Measurements from ENCODE around the gene FAM118A. TPM values are rescaled to one million over a fixed set of nuclear protein-coding genes. Genes with fewer than 3 reads are reported as not detected.

Gene FAM118A
- total and polyA plus RNA-seq, 9 of the 15 experiments (the other 6 are each of a cell fraction or from before 2014, with no cell fraction given), result 17.0 to 223 (median 59.4) TPM

DNA sequence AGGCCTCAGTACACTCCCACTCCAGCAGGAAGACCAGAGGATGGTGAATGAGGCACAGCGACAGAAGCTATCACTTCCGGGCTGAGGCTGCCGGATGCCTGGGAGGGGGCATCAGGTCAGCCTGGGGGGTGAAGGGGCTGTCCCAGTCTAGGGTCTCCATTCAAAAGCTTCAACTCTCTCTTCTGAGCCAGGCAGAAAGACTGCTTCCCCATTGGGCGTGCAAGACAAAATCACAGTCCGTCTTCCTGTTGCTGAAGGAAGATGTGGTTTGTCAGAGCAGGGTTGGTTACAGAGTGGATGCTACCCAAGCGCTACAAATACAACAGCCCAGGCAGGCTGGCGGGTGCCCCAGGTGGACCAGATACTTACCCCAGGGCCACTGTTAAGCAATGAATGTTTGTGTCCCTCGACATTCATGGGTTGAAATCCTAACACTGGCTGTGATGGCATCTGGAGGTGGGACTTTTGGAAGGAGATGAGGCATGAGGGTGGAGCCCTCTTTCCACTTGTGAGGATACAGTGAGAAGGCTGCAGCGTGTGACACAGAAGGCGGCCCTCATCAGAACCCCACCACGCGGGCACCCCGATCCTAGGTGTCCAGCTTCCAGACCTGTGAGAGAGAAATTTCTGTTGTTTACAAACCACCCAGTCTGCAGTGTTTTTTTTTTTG lies 13.0 kb upstream of the FAM118A start (continued):
- TF ChIP-seq, protein P1, sequence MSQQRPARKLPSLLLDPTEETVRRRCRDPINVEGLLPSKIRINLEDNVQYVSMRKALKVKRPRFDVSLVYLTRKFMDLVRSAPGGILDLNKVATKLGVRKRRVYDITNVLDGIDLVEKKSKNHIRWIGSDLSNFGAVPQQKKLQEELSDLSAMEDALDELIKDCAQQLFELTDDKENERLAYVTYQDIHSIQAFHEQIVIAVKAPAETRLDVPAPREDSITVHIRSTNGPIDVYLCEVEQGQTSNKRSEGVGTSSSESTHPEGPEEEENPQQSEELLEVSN (IDR thresholded peaks at IDR 0.05; ENCODE audit: borderline replicate concordance in 1 of 2, extremely low read depth in 1 of 2, insufficient read depth in 1 of 2, insufficient read length in 1 of 2, low read depth in 1 of 2, low read length in 1 of 2, poor library complexity in 1 of 2, severe bottlenecking in 1 of 2), result no peak
- no peak for TF ChIP-seq HDAC2 (IDR thresholded peaks at IDR 0.05)

DNA sequence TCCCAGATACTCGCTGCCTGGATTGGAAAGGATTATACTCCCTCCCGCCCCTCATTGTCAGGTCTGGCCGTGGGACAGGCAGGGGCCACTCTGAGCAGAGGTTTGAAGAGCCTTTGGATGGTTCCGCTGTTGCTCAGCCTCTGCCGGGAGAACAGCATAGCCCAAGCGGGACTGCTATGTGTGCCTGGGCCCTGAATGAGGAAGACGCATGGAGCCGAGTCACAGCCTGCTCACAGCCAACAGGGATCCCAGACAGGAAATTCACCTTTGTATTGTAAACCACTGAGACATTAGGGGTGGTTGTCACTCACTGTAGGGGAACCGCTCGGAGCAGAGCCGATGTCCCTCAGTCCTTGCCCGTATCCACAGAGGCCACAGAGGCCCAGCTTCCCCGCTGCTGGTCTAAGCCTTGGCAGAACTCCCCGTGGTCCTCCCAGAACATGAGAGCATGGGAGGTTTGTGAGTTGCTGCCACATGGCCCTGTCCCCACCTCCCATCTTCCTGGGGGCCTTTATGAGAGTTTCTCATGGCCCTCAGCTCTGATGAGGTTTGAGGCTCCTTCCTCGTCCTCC lies 10.7 kb upstream of the FAM118A start:
- no peaks in the 10 kb centered on the region for H3K9me3 ChIP-seq (replicated peaks; ENCODE audit: control insufficient read depth, insufficient read depth, low read depth, low read length)
- no peak for FAIRE-seq
- H3K27me3 ChIP-seq (ENCODE audit: control insufficient read depth in 2 of 2, insufficient read depth in 2 of 2, low read length in 2 of 2), result no peaks in the 10 kb centered on the region
- ATAC-seq, result no peak; the same call in 2 of the 3 replicates
- no peaks in the 10 kb centered on the region for H4K20me1 ChIP-seq (replicated peaks; ENCODE audit: control insufficient read depth, insufficient read depth, low read length)
- H3K4me3 ChIP-seq, result no peak overlapping the region
- H3K27ac ChIP-seq (ENCODE audit: extremely low read depth, low read depth, low read length), result no peak overlapping the region
- no peaks in the 10 kb centered on the region; a peak in 2 of 5 replicates for H3K4me1 ChIP-seq (replicated peaks in 1 of 2; ENCODE audit: control insufficient read depth in 2 of 2, insufficient read depth in 2 of 2, low read length in 2 of 2)
- in situ Hi-C loops (cut with MboI) (no loop called here), intact Hi-C loops (cut with micrococcal nuclease) (no loop called here)
- WGBS (ENCODE audit: insufficient coverage, low coverage, missing lambda C conversion rate), result 44% methylated on average over 15 of the region's 15 CpGs
- POLR2A ChIA-PET, result interaction anchor here (0.7 kb wide), 1 partner anchor 15 kb away, joined by 3 read pairs; no protein-coding TSS in a partner anchor
- H3K9ac ChIP-seq (ENCODE audit: insufficient read depth in 1 of 2, low read depth in 2 of 2, low read length in 2 of 2), result peak overlapping the region in 1 of 2 experiments; percentile 26; a peak in 1 of 4 replicates
- DNase-seq (ENCODE audit: extremely low read depth in 1 of 4, low spot score in 3 of 4), result no peak
- TF ChIP-seq ZNF445 (CRISPR knock-in tag; IDR thresholded peaks at IDR 0.05; ENCODE audit: low read depth) (no peak), ETS2 (tag; IDR thresholded peaks at IDR 0.05; ENCODE audit: borderline replicate concordance, poor library complexity, severe bottlenecking) (no peak), ESRRB (CRISPR knock-in tag; IDR thresholded peaks at IDR 0.05; ENCODE audit: borderline replicate concordance) (no peak), ZKSCAN1 (IDR thresholded peaks at IDR 0.05; ENCODE audit: low read depth, low read length) (no peak), CEBPG (CRISPR knock-in tag; IDR thresholded peaks at IDR 0.05) (no peak), CEBPG (tag; conservative IDR thresholded peaks at IDR 0.05 in 1 of 2, IDR thresholded peaks at IDR 0.05 in 1 of 2) (no peak), TCF7 (IDR thresholded peaks at IDR 0.05; ENCODE audit: borderline replicate concordance) (no peak), ZNF830 (CRISPR knock-in tag; IDR thresholded peaks at IDR 0.05) (no peak), XRCC4 (IDR thresholded peaks at IDR 0.05; ENCODE audit: extremely low read depth, insufficient read depth, insufficient read length) (no peak)
- TF ChIP-seq, protein P2, sequence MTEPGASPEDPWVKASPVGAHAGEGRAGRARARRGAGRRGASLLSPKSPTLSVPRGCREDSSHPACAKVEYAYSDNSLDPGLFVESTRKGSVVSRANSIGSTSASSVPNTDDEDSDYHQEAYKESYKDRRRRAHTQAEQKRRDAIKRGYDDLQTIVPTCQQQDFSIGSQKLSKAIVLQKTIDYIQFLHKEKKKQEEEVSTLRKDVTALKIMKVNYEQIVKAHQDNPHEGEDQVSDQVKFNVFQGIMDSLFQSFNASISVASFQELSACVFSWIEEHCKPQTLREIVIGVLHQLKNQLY (CRISPR knock-in tag; conservative IDR thresholded peaks at IDR 0.05), result no peak
- H3K4me2 ChIP-seq (ENCODE audit: insufficient read depth, low read length), result no peak overlapping the region
- no TSS peak for BruUV-seq (replicated peaks)
- H3K79me2 ChIP-seq (ENCODE audit: control insufficient read depth, insufficient read depth, low read length), result no peaks in the 10 kb centered on the region
- H3K36me3 ChIP-seq (ENCODE audit: control insufficient read depth, insufficient read depth, low read length), result no peaks in the 10 kb centered on the region
- H2AFZ ChIP-seq (ENCODE audit: low read depth, low read length), result no peak overlapping the region
- H3K9me1 ChIP-seq (ENCODE audit: control insufficient read depth, insufficient read depth, low read length), result no peaks in the 10 kb centered on the region
- CTCF ChIA-PET (ENCODE audit: low intra/inter-chr PET ratio), result no interaction called here

Data from K562 (cell line).